Measurements from ENCODE around the gene MAS1. TPM values are rescaled to one million over a fixed set of nuclear protein-coding genes. Genes with fewer than 3 reads are reported as not detected.

The MAS1 gene
- total and polyA plus RNA-seq, 9 of the 15 experiments (the other 6 are each of a cell fraction or from before 2014, with no cell fraction given), result not detected

DNA sequence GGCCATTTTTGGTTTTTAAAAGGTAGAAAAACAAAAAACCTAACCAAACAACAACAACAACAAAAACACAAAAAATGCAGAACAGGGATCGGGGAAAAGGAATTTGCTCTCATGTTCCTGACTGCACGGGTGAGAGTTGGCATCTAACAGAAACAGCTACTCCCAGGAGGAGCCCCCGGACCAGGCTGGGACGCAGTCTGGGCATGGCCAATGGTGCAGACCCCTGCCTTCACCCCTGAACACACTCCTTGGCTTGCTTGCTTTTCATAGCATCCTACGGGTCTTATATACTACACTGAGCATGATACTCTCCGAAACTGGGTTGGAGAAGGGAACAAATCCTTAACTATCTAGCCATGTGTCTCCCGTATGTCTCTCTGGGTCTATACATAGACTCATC, 587 bp upstream of the MAS1 start (continued):
- TF ChIP-seq FOXA3 (CRISPR knock-in tag; conservative IDR thresholded peaks at IDR 0.05 in 1 of 2, IDR thresholded peaks at IDR 0.05 in 1 of 2), result no peak
- no peak for TF ChIP-seq HCFC1 (IDR thresholded peaks at IDR 0.05; ENCODE audit: low read depth, low read length)
- TF ChIP-seq SAP30 (IDR thresholded peaks at IDR 0.05; ENCODE audit: borderline replicate concordance, insufficient read depth, low read depth, low read length, poor library complexity, severe bottlenecking), result no peak

DNA sequence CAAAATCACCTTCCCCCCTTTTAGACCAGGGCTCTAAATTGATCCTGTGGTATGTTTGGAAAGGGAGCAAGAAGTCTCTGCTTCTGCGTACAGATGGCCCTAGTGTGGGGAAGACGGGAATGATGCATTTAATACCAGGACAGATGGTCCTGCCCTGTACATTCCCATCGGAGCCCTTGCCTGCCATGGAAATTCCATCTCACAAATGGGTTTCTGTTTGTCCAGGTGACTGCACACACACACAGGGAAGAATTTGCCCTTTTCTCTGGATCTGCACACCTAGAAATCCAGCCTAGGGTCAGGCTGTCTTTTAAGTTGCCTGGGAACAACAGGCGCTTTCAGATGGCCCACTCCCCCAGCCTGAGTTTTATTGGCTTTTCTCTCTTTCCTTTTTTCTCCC, 1.3 kb downstream of the MAS1 start:
- FAIRE-seq (no peak), DNase-seq (ENCODE audit: extremely low read depth in 1 of 4, low spot score in 3 of 4) (no peak), ATAC-seq (no peak)
- ChIA-PET CTCF (ENCODE audit: low intra/inter-chr PET ratio) (no interaction called here), POLR2A (no interaction called here)
- Histone ChIP-seq H3K79me2 (ENCODE audit: control insufficient read depth, insufficient read depth, low read length) (no peaks in the 10 kb centered on the region), H3K4me2 (ENCODE audit: insufficient read depth, low read length) (no peak overlapping the region), H2AFZ (ENCODE audit: low read depth, low read length) (no peak overlapping the region), H3K36me3 (ENCODE audit: control insufficient read depth, insufficient read depth, low read length) (no peaks in the 10 kb centered on the region), H3K27me3 (ENCODE audit: control insufficient read depth in 2 of 2, insufficient read depth in 2 of 2, low read length in 2 of 2) (peaks cover 75 to 77% of the 10 kb centered on the region in 2 experiments), H4K20me1 (replicated peaks; ENCODE audit: control insufficient read depth, insufficient read depth, low read length) (no peaks in the 10 kb centered on the region; the same call in 1 of the 2 replicates), H3K9me3 (replicated peaks; ENCODE audit: control insufficient read depth, insufficient read depth, low read depth, low read length) (no peaks in the 10 kb centered on the region), H3K4me3 (no peak overlapping the region), H3K4me1 (replicated peaks in 1 of 2; ENCODE audit: control insufficient read depth in 2 of 2, insufficient read depth in 2 of 2, low read length in 2 of 2) (no peaks in the 10 kb centered on the region; a peak in 1 of 5 replicates), H3K27ac (ENCODE audit: extremely low read depth, low read depth, low read length) (no peak overlapping the region), H3K9me1 (ENCODE audit: control insufficient read depth, insufficient read depth, low read length) (no peaks in the 10 kb centered on the region), H3K9ac (ENCODE audit: insufficient read depth in 1 of 2, low read depth in 2 of 2, low read length in 2 of 2) (no peak overlapping the region)
- in situ Hi-C loops (cut with MboI) (no loop called here), intact Hi-C loops (cut with micrococcal nuclease) (no loop called here)
- no TSS peak for BruUV-seq (replicated peaks)
- WGBS (ENCODE audit: insufficient coverage, low coverage, missing lambda C conversion rate), result 3% methylated on average over 4 of the region's 4 CpGs
- TF ChIP-seq MCM2 (IDR thresholded peaks at IDR 0.05; ENCODE audit: low read depth), result no peak
- no peak for TF ChIP-seq NEUROD1 (IDR thresholded peaks at IDR 0.05; ENCODE audit: borderline replicate concordance, low read depth, low read length, partially characterized antibody)
- TF ChIP-seq, protein P1, sequence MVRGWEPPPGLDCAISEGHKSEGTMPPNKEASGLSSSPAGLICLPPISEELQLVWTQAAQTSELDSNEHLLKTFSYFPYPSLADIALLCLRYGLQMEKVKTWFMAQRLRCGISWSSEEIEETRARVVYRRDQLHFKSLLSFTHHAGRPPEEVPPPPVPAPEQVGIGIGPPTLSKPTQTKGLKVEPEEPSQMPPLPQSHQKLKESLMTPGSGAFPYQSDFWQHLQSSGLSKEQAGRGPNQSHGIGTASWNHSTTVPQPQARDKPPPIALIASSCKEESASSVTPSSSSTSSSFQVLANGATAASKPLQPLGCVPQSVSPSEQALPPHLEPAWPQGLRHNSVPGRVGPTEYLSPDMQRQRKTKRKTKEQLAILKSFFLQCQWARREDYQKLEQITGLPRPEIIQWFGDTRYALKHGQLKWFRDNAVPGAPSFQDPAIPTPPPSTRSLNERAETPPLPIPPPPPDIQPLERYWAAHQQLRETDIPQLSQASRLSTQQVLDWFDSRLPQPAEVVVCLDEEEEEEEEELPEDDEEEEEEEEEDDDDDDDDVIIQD (CRISPR knock-in tag; IDR thresholded peaks at IDR 0.05), result no peak
- TF ChIP-seq SNRNP70 (optimal IDR thresholded peaks at IDR 0.05; ENCODE audit: low read depth, low read length), result no peak
- no peak for TF ChIP-seq IRF2 (CRISPR knock-in tag; IDR thresholded peaks at IDR 0.05)
- TF ChIP-seq, protein P2, sequence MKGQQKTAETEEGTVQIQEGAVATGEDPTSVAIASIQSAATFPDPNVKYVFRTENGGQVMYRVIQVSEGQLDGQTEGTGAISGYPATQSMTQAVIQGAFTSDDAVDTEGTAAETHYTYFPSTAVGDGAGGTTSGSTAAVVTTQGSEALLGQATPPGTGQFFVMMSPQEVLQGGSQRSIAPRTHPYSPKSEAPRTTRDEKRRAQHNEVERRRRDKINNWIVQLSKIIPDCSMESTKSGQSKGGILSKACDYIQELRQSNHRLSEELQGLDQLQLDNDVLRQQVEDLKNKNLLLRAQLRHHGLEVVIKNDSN (CRISPR knock-in tag; IDR thresholded peaks at IDR 0.05), result no peak
- TF ChIP-seq, protein P3, sequence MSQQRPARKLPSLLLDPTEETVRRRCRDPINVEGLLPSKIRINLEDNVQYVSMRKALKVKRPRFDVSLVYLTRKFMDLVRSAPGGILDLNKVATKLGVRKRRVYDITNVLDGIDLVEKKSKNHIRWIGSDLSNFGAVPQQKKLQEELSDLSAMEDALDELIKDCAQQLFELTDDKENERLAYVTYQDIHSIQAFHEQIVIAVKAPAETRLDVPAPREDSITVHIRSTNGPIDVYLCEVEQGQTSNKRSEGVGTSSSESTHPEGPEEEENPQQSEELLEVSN (IDR thresholded peaks at IDR 0.05; ENCODE audit: borderline replicate concordance in 1 of 2, extremely low read depth in 1 of 2, insufficient read depth in 1 of 2, insufficient read length in 1 of 2, low read depth in 1 of 2, low read length in 1 of 2, poor library complexity in 1 of 2, severe bottlenecking in 1 of 2), result no peak
- no peak for TF ChIP-seq ZBTB7A (IDR thresholded peaks at IDR 0.05; ENCODE audit: borderline replicate concordance, control insufficient read depth, low read depth, low read length)
- TF ChIP-seq, protein P4, sequence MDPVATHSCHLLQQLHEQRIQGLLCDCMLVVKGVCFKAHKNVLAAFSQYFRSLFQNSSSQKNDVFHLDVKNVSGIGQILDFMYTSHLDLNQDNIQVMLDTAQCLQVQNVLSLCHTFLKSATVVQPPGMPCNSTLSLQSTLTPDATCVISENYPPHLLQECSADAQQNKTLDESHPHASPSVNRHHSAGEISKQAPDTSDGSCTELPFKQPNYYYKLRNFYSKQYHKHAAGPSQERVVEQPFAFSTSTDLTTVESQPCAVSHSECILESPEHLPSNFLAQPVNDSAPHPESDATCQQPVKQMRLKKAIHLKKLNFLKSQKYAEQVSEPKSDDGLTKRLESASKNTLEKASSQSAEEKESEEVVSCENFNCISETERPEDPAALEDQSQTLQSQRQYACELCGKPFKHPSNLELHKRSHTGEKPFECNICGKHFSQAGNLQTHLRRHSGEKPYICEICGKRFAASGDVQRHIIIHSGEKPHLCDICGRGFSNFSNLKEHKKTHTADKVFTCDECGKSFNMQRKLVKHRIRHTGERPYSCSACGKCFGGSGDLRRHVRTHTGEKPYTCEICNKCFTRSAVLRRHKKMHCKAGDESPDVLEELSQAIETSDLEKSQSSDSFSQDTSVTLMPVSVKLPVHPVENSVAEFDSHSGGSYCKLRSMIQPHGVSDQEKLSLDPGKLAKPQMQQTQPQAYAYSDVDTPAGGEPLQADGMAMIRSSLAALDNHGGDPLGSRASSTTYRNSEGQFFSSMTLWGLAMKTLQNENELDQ (CRISPR knock-in tag; IDR thresholded peaks at IDR 0.05; ENCODE audit: borderline replicate concordance), result no peak
- no peak for TF ChIP-seq ZNF785 (CRISPR knock-in tag; IDR thresholded peaks at IDR 0.05)
- TF ChIP-seq ZSCAN29 (IDR thresholded peaks at IDR 0.05), result no peak
- TF ChIP-seq TBP (optimal IDR thresholded peaks at IDR 0.05; ENCODE audit: low read depth, low read length), result no peak

Measured in K562 (cell line).